ENCODE data around the gene TSPEAR. TPM values are rescaled to one million over a fixed set of nuclear protein-coding genes. Genes with fewer than 3 reads are reported as not detected.
"Not testable (repeated sequence)": the region's sequence is repeated elsewhere in the genome, so short reads cannot be mapped to it uniquely, and the experiment has no call there.

The TSPEAR gene
- polyA plus RNA-seq, 1 donor: 0.13 TPM

GRCh38 chr21:44630440-44630839 lies 80.9 kb downstream of the TSPEAR start:
- no peak for DNase-seq (ENCODE audit: low read depth)

GRCh38 chr21:44628707-44629391 lies 82.5 kb downstream of the TSPEAR start:
- no peak for DNase-seq (ENCODE audit: low read depth)

GRCh38 chr21:44627831-44628233 lies 83.5 kb downstream of the TSPEAR start:
- DNase-seq (ENCODE audit: low read depth): not testable (repeated sequence)

- not testable (repeated sequence) for DNase-seq (ENCODE audit: low read depth)
Measured at GRCh38 chr21:44627181-44627822, 84.1 kb downstream of the TSPEAR start.

GRCh38 chr21:44626673-44627143 lies 84.7 kb downstream of the TSPEAR start, which contains the start of gene KRTAP10-9:
TSS of gene KRTAP10-9 (plus strand) at chr21:44627093. CDS start at chr21:44627172, 79 bp downstream.
- no peak for DNase-seq (ENCODE audit: low read depth)

- DNase-seq (ENCODE audit: low read depth): no peak
Measured at GRCh38 chr21:44626262-44626661, 85.1 kb downstream of the TSPEAR start.

GRCh38 chr21:44625756-44626155 lies 85.6 kb downstream of the TSPEAR start:
- DNase-seq (ENCODE audit: low read depth): no peak

- DNase-seq (ENCODE audit: low read depth): no peak
Measured at GRCh38 chr21:44623575-44623974, 87.8 kb downstream of the TSPEAR start.

- no peak for DNase-seq (ENCODE audit: low read depth)
Measured at GRCh38 chr21:44619886-44620285, 91.5 kb downstream of the TSPEAR start.

GRCh38 chr21:44618909-44619308 lies 92.5 kb downstream of the TSPEAR start:
- no peak for DNase-seq (ENCODE audit: low read depth)

- no peak for DNase-seq (ENCODE audit: low read depth)
Measured at GRCh38 chr21:44618504-44618903, 92.9 kb downstream of the TSPEAR start.

GRCh38 chr21:44617071-44617501 lies 94.3 kb downstream of the TSPEAR start:
- no peak for DNase-seq (ENCODE audit: low read depth)

- no peak for DNase-seq (ENCODE audit: low read depth)
Measured at GRCh38 chr21:44616591-44616926, 94.8 kb downstream of the TSPEAR start.

GRCh38 chr21:44615911-44616590 lies 95.3 kb downstream of the TSPEAR start:
- DNase-seq (ENCODE audit: low read depth): no peak

- no peak for DNase-seq (ENCODE audit: low read depth)
Measured at GRCh38 chr21:44615466-44615865, 95.9 kb downstream of the TSPEAR start.

- DNase-seq (ENCODE audit: low read depth): no peak
Measured at GRCh38 chr21:44614961-44615391, 96.4 kb downstream of the TSPEAR start.

GRCh38 chr21:44614161-44614631 lies 97.2 kb downstream of the TSPEAR start:
- DNase-seq (ENCODE audit: low read depth): no peak

- DNase-seq (ENCODE audit: low read depth): no peak
Measured at GRCh38 chr21:44613386-44614155, 97.8 kb downstream of the TSPEAR start.

- DNase-seq (ENCODE audit: low read depth): no peak
Measured at GRCh38 chr21:44612669-44613229, 98.6 kb downstream of the TSPEAR start.

- no peak for DNase-seq (ENCODE audit: low read depth)
Measured at GRCh38 chr21:44612029-44612486, 99.3 kb downstream of the TSPEAR start, which contains the start of gene KRTAP10-8. TSS of gene KRTAP10-8 (plus strand) at chr21:44612079. CDS start at chr21:44612101, 22 bp downstream.

GRCh38 chr21:44611551-44611950 lies 99.8 kb downstream of the TSPEAR start:
- no peak for DNase-seq (ENCODE audit: low read depth)
